Testis (tissue), 3 donors: ENCODE data around the gene PGC. TPM values are rescaled to one million over a fixed set of nuclear protein-coding genes. Genes with fewer than 3 reads are reported as not detected.

Source experiments
- DNase-seq: peaks from one replicate; pipeline ENCODE4 v3.0.0-alpha.2; 2019
- H3K27ac ChIP-seq, 2 donors: fragments of 200-600 bp; sonication (generic); one replicate each; pipeline ENCODE4 v1.5.1; 2019
- H3K27me3 ChIP-seq: fragments of 200-600 bp; sonication (generic); one replicate; pipeline ENCODE4 v1.5.1; 2019
- H3K36me3 ChIP-seq: fragments of 200-600 bp; sonication (generic); one replicate; pipeline ENCODE4 v1.5.1; 2017; ENCODE audit warnings: low read depth; ENCODE audit errors: missing control alignments
- H3K4me1 ChIP-seq: fragments of 200-600 bp; sonication (generic); one replicate; pipeline ENCODE4 v1.5.1; 2019
- H3K4me3 ChIP-seq, 2 donors: fragments of 200-600 bp; sonication (generic); one replicate each; pipeline ENCODE4 v1.5.1; 2017 to 2019
- H3K9me3 ChIP-seq: fragments of 200-600 bp; sonication (generic); one replicate; pipeline ENCODE4 v1.5.1; 2017
- CTCF ChIP-seq, 3 experiments: fragments of 450-650 bp in 2 of 3; fragments of 200-600 bp in 1 of 3; sonication (generic) in 1 of 3; IDR thresholded peaks; one replicate each; pipeline ENCODE4 v1.5.1; 2016 to 2019; ENCODE audit warnings: antibody characterized with exemption in 3 of 3, mild to moderate bottlenecking in 2 of 3, moderate library complexity in 1 of 3
- POLR2A ChIP-seq: fragments of 450-650 bp; IDR thresholded peaks from one replicate; pipeline ENCODE4 v1.6.1; 2017; ENCODE audit warnings: antibody characterized with exemption, mild to moderate bottlenecking, moderate library complexity
- WGBS, 2 donors: methylation state at CpG; one replicate each; pipeline ENCODE4 v1.1.5; 2018; 5-methylcytosine and 5-hydroxymethylcytosine counted together
- intact Hi-C: fragments of 100-400 bp; cut with DNase I; formaldehyde crosslinking; loops from one replicate; pipeline ENCODE4 v1.15.1; 2023; ENCODE audit warnings: low total_unique reads
- polyA plus RNA-seq: library from polyadenylated mRNA; stranded (reverse); fragments of 350-450 nt; fragmentation: Illumina TruSeq; extraction: RNeasy Lipid Tissue Mini Kit (QIAGEN cat#74804); gene quantifications from one replicate; pipeline ENCODE4 v1.2.3, GENCODE V29; 2014; ENCODE audit warnings: low read depth, low replicate concordance; ENCODE audit not compliant: insufficient read depth
- total RNA-seq, 2 donors: library from RNA; depleted of rRNA; stranded (reverse); fragments of >200 nt; gene quantifications; one replicate each; pipeline ENCODE4 v1.2.3, GENCODE V29; 2016

PGC gene
- total and polyA plus RNA-seq, 3 donors from 2014 or later: 0.42 to 1.3 TPM; not detected in 1

DNA sequence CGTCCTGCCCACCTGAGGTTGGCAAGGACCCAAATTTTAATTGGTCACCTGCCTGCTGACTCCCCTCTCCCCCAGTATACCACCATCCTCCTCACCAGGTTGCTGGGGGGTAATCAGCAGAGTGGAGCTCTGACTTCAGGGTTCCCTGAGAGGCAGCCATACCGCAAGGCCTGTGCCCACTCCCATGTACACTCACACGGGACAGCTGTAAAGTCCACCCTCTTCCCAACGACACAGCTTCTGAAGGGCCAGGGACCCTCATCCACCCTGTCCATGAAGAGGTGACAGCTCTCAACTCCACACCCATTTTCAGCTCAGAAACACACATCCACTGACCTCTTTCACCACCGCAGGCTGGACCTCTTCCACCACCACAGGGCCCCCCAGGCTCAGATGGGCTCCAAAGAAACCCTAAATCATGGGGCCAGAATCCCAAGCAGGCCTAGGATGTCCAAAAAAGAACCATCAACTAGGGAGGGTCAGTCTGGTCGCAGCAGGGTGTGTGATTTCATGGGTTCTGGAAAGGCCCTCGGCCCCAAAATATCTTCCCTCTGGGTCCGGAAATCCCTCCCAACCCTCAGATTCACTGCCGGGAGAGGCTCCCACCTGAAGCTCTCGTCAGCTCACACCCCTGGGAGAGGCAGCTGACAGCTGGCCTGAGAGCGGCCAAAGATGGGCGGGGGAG, 41.7 kb downstream of the PGC start:
- Histone ChIP-seq H3K36me3 (no peaks in the 10 kb centered on the region), H3K4me1 (no peaks in the 10 kb centered on the region), H3K27me3 (no peaks in the 10 kb centered on the region), H3K27ac (no peak overlapping the region), H3K4me3 (no peak overlapping the region), H3K9me3 (no peaks in the 10 kb centered on the region)
- TF ChIP-seq POLR2A (no peak), CTCF (IDR thresholded peaks at IDR 0.05) (no peak)
- no peak for DNase-seq
- WGBS, 2 donors: 73 to 74% methylated on average over 7 to 11 of the region's 12 CpGs
- intact Hi-C loops: no loop called here

GRCh38 chr6:41704656-41705310, 42.4 kb downstream of the PGC start:
- H3K36me3 ChIP-seq: no peaks in the 10 kb centered on the region
- no peaks in the 10 kb centered on the region for H3K4me1 ChIP-seq
- DNase-seq: no peak
- no peaks in the 10 kb centered on the region for H3K27me3 ChIP-seq
- no peak overlapping the region for H3K27ac ChIP-seq
- no peak overlapping the region for H3K4me3 ChIP-seq
- intact Hi-C loops: no loop called here
- 81 to 83% methylated on average over 5 of the region's 5 CpGs for WGBS, 2 donors
- TF ChIP-seq POLR2A (no peak), CTCF (IDR thresholded peaks at IDR 0.05) (no peak)
- no peaks in the 10 kb centered on the region for H3K9me3 ChIP-seq

GRCh38 chr6:41704028-41704427, 43.2 kb downstream of the PGC start:
- intact Hi-C loops: no loop called here
- TF ChIP-seq POLR2A (no peak), CTCF (IDR thresholded peaks at IDR 0.05) (no peak)
- 80 to 87% methylated on average over 7 of the region's 7 CpGs for WGBS, 2 donors
- Histone ChIP-seq H3K4me1 (no peaks in the 10 kb centered on the region), H3K9me3 (no peaks in the 10 kb centered on the region), H3K27ac (no peak overlapping the region), H3K4me3 (no peak overlapping the region), H3K36me3 (no peaks in the 10 kb centered on the region), H3K27me3 (no peaks in the 10 kb centered on the region)
- DNase-seq: no peak

DNA sequence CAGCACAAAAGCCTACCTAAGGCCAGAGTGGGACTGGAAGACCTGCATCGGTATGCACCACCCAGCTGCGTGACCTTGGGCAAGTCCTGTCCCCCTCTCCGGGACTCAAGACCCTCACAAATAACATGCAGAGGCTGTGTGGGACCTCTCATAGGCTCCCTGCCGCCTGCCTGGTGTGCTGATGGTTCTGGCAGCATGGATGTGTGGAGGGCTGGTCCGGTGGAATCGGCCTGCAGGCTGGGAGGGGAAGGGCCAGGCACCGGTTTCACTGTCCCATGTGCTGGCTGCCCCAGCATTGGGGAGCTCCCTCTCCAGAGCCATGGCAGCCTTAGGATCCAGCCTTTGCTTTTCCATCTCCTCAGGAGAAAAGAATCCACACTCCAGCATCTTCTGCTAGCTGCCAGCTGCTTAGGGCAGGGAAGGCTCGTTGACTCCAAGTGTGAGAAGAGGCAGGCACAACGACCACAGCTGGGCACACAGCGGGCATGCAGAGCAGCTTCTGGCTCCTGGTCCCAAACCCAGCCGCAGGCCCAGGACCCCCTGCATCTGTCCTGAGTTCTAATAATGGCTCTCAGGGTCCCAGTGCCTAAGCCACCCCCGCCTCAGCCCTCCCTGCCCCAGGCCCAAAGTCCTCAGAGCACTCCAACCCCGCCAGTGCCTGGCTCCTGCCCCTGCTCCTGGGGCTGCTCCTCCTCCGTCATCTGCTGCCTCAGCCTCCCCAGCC, 44.3 kb downstream of the PGC start:
- no peak overlapping the region for H3K27ac ChIP-seq
- H3K4me3 ChIP-seq: no peak overlapping the region
- intact Hi-C loops: no loop called here
- H3K36me3 ChIP-seq: no peaks in the 10 kb centered on the region
- TF ChIP-seq POLR2A: no peak
- TF ChIP-seq CTCF (IDR thresholded peaks at IDR 0.05): no peak
- peaks cover 8% of the 10 kb centered on the region for H3K4me1 ChIP-seq
- 87 to 89% methylated on average over 14 of the region's 14 CpGs for WGBS, 2 donors
- no peaks in the 10 kb centered on the region for H3K27me3 ChIP-seq
- no peaks in the 10 kb centered on the region for H3K9me3 ChIP-seq
- DNase-seq: no peak
